Fibroblast of mammary gland (primary cell): Measurements from ENCODE around the gene SLC15A1.
A peak's percentile ranks its signal among the peaks of the same experiment; 100 is the strongest.

Experiments used
- DNase-seq: peaks from one replicate; pipeline ENCODE4 v3.0.0-alpha.2; 2010; ENCODE audit warnings: low read depth
- H3K4me3 ChIP-seq: 2 replicates; pipeline ENCODE4 v1.5.1; 2011; ENCODE audit warnings: low read depth, mild to moderate bottlenecking, low read length, moderate library complexity; ENCODE audit not compliant: control insufficient read depth
- TF ChIP-seq, protein P1 (sequence below): conservative IDR thresholded peaks from 2 replicates; pipeline ENCODE4 v1.5.1; 2011; ENCODE audit warnings: low read depth, low read length, inconsistent platforms; ENCODE audit not compliant: control insufficient read depth, insufficient read depth

SLC15A1 gene

DNA sequence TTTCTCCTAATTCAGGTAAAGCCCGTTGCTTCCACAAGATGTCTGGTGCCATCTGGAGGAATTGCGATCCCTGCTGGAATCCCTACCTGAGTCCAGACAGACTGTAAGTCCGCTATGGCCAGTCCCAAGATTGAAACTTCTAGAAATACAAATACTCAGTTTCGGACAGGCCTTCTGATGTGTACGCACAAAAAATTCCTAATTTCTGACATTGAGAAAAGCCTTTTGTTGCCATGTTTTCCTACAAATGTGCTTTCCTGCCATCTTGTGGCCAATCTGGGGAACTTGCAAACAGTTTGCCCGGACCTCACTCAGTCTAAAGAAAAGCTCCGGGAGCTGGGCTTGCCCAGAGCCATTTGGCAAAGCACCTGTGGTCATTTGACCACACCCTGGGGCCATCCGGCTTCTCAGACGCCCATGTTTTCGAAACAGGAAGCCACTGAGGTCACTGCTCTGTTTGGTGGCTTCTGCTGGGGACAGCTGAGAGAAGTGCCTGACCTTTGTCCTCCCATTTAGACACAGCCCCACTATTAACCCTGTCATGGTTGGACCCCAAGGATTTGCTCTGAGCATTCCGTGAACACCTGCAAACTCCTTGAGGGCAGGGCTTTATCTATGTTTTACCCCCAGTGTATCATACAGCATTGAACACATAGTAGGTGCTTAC lies 79.4 kb downstream of the SLC15A1 start:
- DNase-seq = peak; percentile 75
- no peak overlapping the region for H3K4me3 ChIP-seq
- TF ChIP-seq, protein P1, sequence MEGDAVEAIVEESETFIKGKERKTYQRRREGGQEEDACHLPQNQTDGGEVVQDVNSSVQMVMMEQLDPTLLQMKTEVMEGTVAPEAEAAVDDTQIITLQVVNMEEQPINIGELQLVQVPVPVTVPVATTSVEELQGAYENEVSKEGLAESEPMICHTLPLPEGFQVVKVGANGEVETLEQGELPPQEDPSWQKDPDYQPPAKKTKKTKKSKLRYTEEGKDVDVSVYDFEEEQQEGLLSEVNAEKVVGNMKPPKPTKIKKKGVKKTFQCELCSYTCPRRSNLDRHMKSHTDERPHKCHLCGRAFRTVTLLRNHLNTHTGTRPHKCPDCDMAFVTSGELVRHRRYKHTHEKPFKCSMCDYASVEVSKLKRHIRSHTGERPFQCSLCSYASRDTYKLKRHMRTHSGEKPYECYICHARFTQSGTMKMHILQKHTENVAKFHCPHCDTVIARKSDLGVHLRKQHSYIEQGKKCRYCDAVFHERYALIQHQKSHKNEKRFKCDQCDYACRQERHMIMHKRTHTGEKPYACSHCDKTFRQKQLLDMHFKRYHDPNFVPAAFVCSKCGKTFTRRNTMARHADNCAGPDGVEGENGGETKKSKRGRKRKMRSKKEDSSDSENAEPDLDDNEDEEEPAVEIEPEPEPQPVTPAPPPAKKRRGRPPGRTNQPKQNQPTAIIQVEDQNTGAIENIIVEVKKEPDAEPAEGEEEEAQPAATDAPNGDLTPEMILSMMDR = peak; percentile 91

DNA sequence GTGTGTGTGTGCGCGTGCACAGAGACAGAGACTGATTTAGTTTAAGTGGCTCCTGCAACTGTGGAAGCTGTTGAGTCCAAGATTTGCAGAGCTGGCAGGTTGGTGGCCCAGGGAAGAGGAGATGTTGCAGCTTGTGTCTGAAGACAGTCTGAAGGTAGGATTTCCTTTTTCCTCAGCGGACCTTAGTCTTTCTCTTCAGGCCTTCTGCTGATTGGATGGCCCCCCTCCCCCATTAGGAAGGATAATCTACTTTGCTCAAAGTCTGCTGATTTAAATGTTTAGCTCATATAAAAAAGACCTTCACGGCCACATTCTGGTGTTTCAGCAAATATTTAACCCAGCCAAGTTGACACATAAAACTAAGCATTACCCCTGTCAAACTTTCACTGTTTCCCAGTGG lies 84.3 kb downstream of the SLC15A1 start:
- DNase-seq = no peak
- TF ChIP-seq, protein P1 = no peak
- H3K4me3 ChIP-seq = no peak overlapping the region

GRCh38 chr13:98665638-98665995 lies 86.9 kb downstream of the SLC15A1 start:
- TF ChIP-seq, protein P1 = no peak
- no peak overlapping the region for H3K4me3 ChIP-seq
- DNase-seq = no peak

DNA sequence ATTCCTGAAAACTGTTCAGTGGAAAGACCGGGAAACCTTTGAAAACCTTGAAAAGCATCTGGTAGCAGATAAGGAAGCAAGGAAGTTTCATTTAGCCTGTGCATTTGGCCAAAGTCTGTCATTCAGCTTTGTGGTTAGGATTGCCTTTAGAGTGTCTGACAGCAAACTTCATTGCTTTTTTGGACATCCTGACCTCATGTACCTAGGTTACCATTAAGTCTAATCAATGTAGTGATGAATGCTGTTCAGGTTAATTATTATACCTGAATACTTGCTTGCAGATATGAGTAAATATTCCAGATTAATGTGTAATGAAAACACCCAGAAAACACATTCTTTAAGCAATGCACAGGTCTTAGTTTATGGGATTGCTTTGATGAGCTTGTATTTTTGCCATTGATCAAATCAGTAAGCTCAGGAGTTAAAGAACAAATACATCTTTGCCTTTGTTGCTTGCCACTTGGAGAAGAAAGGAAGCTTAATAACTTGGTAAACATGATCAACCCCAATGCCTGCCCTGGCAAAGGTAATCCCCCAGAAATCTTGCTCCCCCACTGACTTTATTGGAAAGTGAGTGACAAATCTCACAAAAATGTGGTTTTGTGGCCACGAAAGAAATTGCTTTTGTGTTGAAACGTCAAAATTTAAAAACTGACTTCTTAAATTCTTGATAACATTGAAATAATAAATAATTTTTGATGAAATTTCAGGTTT lies 87.4 kb downstream of the SLC15A1 start:
- H3K4me3 ChIP-seq = no peak overlapping the region
- TF ChIP-seq, protein P1 = no peak
- peak; percentile 3 for DNase-seq

GRCh38 chr13:98664510-98664909 lies 88.0 kb downstream of the SLC15A1 start:
- no peak overlapping the region for H3K4me3 ChIP-seq
- TF ChIP-seq, protein P1 = no peak
- no peak for DNase-seq

DNA sequence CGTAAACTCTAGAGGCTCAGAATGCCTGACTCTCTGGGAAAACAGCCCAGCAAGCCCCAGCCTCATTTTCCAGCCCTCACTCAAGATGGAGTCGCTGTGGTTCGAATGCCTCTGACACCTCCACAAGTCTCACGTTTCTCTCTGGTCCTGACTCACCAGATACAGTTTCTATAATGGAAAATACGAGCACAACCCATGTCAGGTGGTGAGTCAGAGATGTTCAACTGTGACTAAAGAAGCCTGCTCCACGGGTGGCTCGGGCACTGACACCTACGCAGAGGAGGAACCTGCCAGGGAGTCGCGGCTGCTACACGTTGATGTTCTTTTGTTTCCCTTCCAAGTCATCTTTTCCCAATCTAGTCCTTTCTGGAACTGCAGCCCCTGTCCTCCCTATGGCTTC lies 88.4 kb downstream of the SLC15A1 start:
- TF ChIP-seq, protein P1 = no peak
- H3K4me3 ChIP-seq = no peak overlapping the region
- peak; percentile 89 for DNase-seq
